ENCODE results near the gene IL6.
A peak's percentile ranks its signal among the peaks of the same experiment; 100 is the strongest.

IL6 gene

GRCh38 chr7:22781230-22781711 is 54.3 kb downstream of the IL6 start:
- Histone ChIP-seq H3K27ac (ENCODE audit: poor library complexity, severe bottlenecking) (no peak overlapping the region), H3K36me3 (ENCODE audit: low read depth) (no peaks in the 10 kb centered on the region), H3K4me1 (ENCODE audit: insufficient read depth, poor library complexity, severe bottlenecking) (no peaks in the 10 kb centered on the region), H3K4me3 (ENCODE audit: severe bottlenecking) (no peak overlapping the region), H3K27me3 (ENCODE audit: insufficient read depth, poor library complexity, severe bottlenecking) (no peaks in the 10 kb centered on the region), H3K9me3 (ENCODE audit: severe bottlenecking) (no peaks in the 10 kb centered on the region)
- no peak for DNase-seq (ENCODE audit: low spot score)
- TF ChIP-seq CTCF (IDR thresholded peaks at IDR 0.05; ENCODE audit: poor library complexity, severe bottlenecking), result no peak
- ATAC-seq (ENCODE audit: low read depth), result peak; percentile 31; the same call in 1 of the 3 replicates

Measured in RWPE2 (cell line).